ENCODE measurements around the gene DOP1B. TPM values are rescaled to one million over a fixed set of nuclear protein-coding genes. Genes with fewer than 3 reads are reported as not detected.
A peak's percentile ranks its signal among the peaks of the same experiment; 100 is the strongest.

DOP1B gene, protein sequence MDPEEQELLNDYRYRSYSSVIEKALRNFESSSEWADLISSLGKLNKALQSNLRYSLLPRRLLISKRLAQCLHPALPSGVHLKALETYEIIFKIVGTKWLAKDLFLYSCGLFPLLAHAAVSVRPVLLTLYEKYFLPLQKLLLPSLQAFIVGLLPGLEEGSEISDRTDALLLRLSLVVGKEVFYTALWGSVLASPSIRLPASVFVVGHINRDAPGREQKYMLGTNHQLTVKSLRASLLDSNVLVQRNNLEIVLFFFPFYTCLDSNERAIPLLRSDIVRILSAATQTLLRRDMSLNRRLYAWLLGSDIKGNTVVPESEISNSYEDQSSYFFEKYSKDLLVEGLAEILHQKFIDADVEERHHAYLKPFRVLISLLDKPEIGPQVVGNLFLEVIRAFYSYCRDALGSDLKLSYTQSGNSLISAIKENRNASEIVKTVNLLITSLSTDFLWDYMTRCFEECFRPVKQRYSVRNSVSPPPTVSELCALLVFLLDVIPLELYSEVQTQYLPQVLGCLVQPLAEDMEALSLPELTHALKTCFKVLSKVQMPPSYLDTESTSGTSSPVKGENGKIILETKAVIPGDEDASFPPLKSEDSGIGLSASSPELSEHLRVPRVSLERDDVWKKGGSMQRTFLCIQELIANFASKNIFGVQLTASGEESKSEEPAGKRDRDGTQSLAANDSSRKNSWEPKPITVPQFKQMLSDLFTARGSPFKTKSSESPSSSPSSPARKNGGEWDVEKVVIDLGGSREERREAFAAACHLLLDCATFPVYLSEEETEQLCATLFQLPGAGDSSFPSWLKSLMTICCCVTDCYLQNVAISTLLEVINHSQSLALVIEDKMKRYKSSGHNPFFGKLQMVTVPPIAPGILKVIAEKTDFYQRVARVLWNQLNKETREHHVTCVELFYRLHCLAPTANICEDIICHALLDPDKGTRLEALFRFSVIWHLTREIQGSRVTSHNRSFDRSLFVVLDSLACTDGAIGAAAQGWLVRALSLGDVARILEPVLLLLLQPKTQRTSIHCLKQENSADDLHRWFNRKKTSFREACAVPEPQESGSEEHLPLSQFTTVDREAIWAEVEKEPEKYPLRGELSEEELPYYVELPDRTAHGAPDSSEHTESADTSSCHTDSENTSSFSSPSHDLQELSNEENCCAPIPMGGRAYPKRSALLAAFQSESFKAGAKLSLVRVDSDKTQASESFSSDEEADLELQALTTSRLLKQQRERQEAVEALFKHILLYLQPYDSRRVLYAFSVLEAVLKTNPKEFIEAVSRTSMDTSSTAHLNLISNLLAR (N-terminal part only)
- 10 to 100 TPM in 2 of 4 donors, 1 to 10 TPM in 2; 6.3 to 15.1 (median 11.2) TPM for total RNA-seq

DNA sequence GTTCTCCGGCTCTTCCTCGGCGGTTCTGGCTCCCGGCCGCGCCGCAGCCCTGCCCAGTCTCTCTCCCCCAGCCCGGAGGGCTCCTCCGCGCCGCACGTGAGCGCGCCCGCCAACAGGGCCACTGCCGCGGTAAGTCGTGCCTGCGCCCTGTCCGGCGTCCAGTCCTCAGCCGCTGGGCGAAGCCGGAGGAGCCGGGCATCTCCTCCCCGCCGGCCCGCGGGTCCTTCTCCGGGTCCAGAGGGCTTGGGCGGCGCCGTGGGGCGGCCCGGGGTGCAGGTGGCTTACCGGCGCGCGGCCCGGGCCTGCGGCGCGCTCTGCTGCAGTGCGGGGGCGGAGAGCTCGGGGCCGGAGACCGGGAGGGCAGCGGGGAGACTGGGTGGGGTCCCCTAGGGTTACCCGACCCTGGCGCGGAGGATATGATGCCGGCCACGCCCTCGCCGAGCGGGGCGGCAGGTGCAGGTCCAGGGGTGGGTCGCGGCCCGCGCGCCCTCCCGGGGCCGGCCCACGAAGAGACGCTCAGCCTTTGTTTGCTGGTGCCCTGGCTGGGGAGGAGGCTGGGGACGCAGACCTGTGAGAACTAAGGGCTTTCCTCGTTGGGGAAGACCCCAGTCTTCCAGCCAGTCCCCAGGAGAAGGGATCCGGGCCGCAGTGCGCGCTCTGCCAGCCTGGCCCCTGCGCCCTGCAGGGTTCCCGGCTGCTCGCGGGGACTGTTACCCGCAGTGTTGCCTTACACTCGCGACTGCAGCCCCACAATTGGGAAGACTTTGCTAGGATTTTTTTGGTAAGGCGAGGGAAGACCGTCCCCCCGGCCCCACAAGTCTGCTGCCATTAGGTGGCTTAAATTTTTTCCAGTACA lies at the start of gene DOP1B:
DOP1B (plus strand) TSS at position 10 of the 856 bp plus-strand sequence. CDS start 7,910 bp downstream, outside the sequence.
- H3K9me3 ChIP-seq = no peaks in the 10 kb centered on the region
- 1% methylated on average over 34 of the region's 83 CpGs for WGBS
- H3K4me3 ChIP-seq = peak within 1 kb of the TSS; percentile 89 to 99 (median 98)
- peaks cover 7 to 22% (median 20%) of the 10 kb centered on the region in 4 donors for H3K4me1 ChIP-seq
- DNase-seq (ENCODE audit: extremely low spot score) = no peak
- H3K36me3 ChIP-seq = no peaks in the 10 kb centered on the region
- TF ChIP-seq POLR2AphosphoS5 (IDR thresholded peaks at IDR 0.05) = peak in 1 of 2 donors; percentile 40
- TF ChIP-seq, protein P1, sequence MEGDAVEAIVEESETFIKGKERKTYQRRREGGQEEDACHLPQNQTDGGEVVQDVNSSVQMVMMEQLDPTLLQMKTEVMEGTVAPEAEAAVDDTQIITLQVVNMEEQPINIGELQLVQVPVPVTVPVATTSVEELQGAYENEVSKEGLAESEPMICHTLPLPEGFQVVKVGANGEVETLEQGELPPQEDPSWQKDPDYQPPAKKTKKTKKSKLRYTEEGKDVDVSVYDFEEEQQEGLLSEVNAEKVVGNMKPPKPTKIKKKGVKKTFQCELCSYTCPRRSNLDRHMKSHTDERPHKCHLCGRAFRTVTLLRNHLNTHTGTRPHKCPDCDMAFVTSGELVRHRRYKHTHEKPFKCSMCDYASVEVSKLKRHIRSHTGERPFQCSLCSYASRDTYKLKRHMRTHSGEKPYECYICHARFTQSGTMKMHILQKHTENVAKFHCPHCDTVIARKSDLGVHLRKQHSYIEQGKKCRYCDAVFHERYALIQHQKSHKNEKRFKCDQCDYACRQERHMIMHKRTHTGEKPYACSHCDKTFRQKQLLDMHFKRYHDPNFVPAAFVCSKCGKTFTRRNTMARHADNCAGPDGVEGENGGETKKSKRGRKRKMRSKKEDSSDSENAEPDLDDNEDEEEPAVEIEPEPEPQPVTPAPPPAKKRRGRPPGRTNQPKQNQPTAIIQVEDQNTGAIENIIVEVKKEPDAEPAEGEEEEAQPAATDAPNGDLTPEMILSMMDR (IDR thresholded peaks at IDR 0.05) = no peak
- peak within 1 kb of the TSS; percentile 82 to 90 (median 86) for H3K27ac ChIP-seq (replicated peaks in 1 of 4)
- intact Hi-C loops (cut with DNase I) = loop anchor here (5.0 kb wide), 1 partner anchor 165 kb away; the partner anchor contains the start of gene MORC3
- no peaks in the 10 kb centered on the region for H3K27me3 ChIP-seq

DNA sequence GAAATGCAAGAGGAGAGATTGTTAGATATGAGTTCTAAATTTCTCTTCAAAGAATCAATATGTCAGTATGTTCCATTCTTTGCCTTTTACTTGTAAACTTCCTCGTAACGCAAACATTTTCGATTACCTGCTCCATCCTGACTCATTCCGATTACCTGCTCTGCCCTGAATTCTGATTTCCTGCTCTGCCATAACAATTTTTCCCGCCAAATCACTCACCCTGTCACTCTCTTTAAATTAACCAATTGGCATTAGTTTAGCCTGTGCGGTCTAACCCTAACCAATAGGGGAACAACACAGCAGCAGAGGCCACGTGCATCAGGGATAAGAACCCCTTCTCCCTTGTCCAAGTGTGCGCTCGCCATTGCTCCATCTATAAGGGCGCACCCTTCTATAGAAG lies 46.8 kb upstream of the DOP1B start:
- 93% methylated on average over 10 of the region's 10 CpGs for WGBS
- H3K9me3 ChIP-seq = no peaks in the 10 kb centered on the region
- peaks cover 0 to 7% (median 0%) of the 10 kb centered on the region in 4 donors for H3K27me3 ChIP-seq
- TF ChIP-seq POLR2AphosphoS5 (IDR thresholded peaks at IDR 0.05) = no peak
- TF ChIP-seq, protein P1 (IDR thresholded peaks at IDR 0.05) = no peak
- TF ChIP-seq POLR2A (IDR thresholded peaks at IDR 0.05; ENCODE audit: low read depth) = no peak
- no peak for TF ChIP-seq EP300 (IDR thresholded peaks at IDR 0.05)
- H3K4me1 ChIP-seq = peaks cover 3 to 19% (median 15%) of the 10 kb centered on the region in 4 donors
- intact Hi-C loops (cut with DNase I) = loop anchor here (5.0 kb wide), 1 partner anchor 38 kb away; the partner anchor contains the start of gene CBR1
- H3K27ac ChIP-seq (replicated peaks in 1 of 4) = no peak overlapping the region
- H3K4me3 ChIP-seq = no peak overlapping the region
- H3K36me3 ChIP-seq = no peaks in the 10 kb centered on the region
- no peak for DNase-seq (ENCODE audit: extremely low spot score)

DNA sequence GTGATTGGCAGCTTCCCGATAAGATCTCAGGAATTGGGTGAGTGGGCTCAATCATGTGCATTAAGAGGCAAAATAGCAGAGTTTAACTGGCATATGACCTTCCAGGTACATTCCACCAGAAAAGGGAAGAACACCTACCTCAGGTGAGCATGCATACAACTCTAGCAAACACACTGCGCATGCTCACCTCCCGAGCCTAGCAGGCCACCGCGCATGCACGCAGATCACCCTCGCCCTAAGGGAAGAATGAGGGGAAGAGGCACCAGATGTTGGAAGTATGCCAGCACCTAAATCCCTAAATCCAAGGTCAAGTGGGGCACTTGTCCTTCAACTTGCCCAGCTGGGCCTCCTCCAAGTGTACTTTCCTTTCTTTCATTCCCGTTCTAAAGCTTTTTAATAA lies 45.4 kb upstream of the DOP1B start:
- H3K36me3 ChIP-seq = no peaks in the 10 kb centered on the region
- TF ChIP-seq POLR2AphosphoS5 (IDR thresholded peaks at IDR 0.05) = no peak
- no peak for TF ChIP-seq EP300 (IDR thresholded peaks at IDR 0.05)
- TF ChIP-seq POLR2A (IDR thresholded peaks at IDR 0.05; ENCODE audit: low read depth) = no peak
- TF ChIP-seq, protein P1 (IDR thresholded peaks at IDR 0.05) = no peak
- no peak overlapping the region for H3K4me3 ChIP-seq
- H3K9me3 ChIP-seq = no peaks in the 10 kb centered on the region
- WGBS = 90% methylated on average over 8 of the region's 8 CpGs
- intact Hi-C loops (cut with DNase I) = loop anchor here (5.0 kb wide), 1 partner anchor 39 kb away; the partner anchor contains the start of gene CBR1
- DNase-seq (ENCODE audit: extremely low spot score) = no peak
- no peaks in the 10 kb centered on the region for H3K27me3 ChIP-seq
- no peak overlapping the region for H3K27ac ChIP-seq (replicated peaks in 1 of 4)
- H3K4me1 ChIP-seq = peaks cover 3 to 16% (median 12%) of the 10 kb centered on the region in 4 donors
